Nephron progenitor cell (in vitro differentiated cells): ENCODE measurements around the gene HOTAIR.

ENCODE experiments used
- DNase-seq: peaks from one replicate; pipeline ENCODE4 v3.0.0; 2021
- H3K27ac Mint-ChIP-seq: 2 replicates; pipeline ENCODE4 v1.8.0; 2021; ENCODE audit warnings: mild to moderate bottlenecking, moderate library complexity, mixed read lengths
- H3K27me3 Mint-ChIP-seq: 2 replicates; pipeline ENCODE4 v1.8.0; 2021; ENCODE audit warnings: mild to moderate bottlenecking, low read depth, mixed read lengths; ENCODE audit not compliant: poor library complexity
- H3K36me3 Mint-ChIP-seq: 2 replicates; pipeline ENCODE4 v1.8.0; 2021; ENCODE audit warnings: low read depth, mixed read lengths
- H3K4me1 Mint-ChIP-seq: 2 replicates; pipeline ENCODE4 v1.8.0; 2021; ENCODE audit warnings: mixed read lengths
- H3K4me3 Mint-ChIP-seq: 2 replicates; pipeline ENCODE4 v1.8.0; 2021; ENCODE audit warnings: mild to moderate bottlenecking, moderate library complexity, mixed read lengths
- H3K9me3 Mint-ChIP-seq: 2 replicates; pipeline ENCODE4 v1.8.0; 2021; ENCODE audit warnings: mild to moderate bottlenecking, moderate library complexity, mixed read lengths
- TF ChIP-seq, protein P1 (sequence below): fragments of 200-600 bp; sonication (generic); IDR thresholded peaks from 2 replicates; pipeline ENCODE4 v1.5.0; 2021; ENCODE audit warnings: antibody characterized with exemption

Gene HOTAIR

DNA sequence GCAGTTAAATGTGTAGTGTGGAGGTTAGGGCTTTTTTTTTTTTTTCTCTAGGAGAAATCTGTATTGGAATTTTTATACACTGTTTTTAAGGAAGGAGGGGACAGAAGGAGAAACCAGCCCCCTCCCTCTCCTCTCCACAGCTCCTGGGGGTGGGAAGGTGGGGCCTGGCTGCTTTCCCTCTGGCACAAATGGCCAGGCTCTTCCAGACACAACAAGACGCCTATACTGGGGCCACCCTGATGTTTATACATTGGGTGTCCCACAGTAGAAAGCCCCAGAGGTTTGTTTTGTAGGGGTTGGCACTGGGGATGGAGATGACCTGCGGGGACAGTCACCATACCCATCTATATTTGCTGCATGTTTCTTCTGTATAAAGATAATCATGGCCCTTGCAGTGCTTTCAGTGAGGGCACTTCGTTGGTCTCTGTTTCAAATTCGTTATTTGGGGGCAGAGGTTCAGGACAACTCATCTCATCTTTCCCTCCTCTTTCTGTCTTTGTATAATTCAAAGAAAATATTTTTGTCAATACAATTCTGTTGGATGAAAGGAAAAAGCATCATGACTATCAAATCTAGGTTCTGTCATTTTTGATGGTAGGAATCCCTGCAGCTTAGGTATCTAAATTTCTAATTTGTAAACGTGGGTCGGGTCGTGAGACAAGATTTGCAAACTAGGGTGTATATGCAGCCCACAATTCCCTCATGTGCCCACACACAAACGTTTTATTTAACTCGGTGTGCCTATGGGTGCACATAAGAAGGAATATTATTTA, 2.3 kb upstream of the HOTAIR start:
- TF ChIP-seq, protein P1, sequence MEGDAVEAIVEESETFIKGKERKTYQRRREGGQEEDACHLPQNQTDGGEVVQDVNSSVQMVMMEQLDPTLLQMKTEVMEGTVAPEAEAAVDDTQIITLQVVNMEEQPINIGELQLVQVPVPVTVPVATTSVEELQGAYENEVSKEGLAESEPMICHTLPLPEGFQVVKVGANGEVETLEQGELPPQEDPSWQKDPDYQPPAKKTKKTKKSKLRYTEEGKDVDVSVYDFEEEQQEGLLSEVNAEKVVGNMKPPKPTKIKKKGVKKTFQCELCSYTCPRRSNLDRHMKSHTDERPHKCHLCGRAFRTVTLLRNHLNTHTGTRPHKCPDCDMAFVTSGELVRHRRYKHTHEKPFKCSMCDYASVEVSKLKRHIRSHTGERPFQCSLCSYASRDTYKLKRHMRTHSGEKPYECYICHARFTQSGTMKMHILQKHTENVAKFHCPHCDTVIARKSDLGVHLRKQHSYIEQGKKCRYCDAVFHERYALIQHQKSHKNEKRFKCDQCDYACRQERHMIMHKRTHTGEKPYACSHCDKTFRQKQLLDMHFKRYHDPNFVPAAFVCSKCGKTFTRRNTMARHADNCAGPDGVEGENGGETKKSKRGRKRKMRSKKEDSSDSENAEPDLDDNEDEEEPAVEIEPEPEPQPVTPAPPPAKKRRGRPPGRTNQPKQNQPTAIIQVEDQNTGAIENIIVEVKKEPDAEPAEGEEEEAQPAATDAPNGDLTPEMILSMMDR: no peak
- H3K27me3 Mint-ChIP-seq: peaks cover 99% of the 10 kb centered on the region
- H3K4me1 Mint-ChIP-seq: peaks cover 88% of the 10 kb centered on the region
- no peak for DNase-seq
- peak overlapping the region; percentile 89 for H3K4me3 Mint-ChIP-seq
- no peak overlapping the region for H3K27ac Mint-ChIP-seq
- H3K36me3 Mint-ChIP-seq: no peaks in the 10 kb centered on the region
- H3K9me3 Mint-ChIP-seq: no peaks in the 10 kb centered on the region

DNA sequence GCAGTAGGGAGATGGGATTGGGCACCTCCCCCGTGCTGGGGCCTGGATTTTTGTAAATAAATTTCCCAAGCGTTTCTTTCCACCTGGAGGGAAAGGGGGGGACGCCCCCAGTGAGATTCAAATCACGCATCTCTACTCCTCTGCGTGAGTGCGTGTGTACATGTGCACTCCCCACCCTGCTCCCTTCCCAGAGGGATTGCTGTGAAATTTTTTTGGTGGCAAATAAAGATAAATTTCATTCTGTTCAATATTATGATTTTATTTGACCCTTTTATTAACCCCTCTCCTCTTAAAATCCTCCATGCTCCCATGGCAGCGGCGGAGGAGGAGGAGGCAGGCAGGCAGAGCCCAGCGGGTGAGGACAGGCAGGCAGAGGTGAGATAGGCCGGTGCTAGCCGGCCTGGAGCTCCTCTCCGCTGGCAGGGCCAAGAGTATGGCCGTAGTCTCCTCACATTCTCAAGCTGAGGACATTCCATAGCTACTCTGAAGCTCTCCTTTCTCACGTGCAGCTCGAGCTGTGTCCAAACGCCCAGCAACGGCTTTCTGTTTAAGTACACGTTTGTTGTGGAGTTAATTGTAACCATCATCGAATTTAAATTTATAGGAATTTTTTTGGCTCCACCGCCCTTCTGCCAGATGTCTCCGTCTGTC, 1.5 kb upstream of the HOTAIR start:
- Mint-ChIP-seq H3K27me3 (peaks cover 99% of the 10 kb centered on the region), H3K27ac (no peak overlapping the region), H3K4me3 (peak overlapping the region; percentile 89), H3K36me3 (no peaks in the 10 kb centered on the region), H3K9me3 (no peaks in the 10 kb centered on the region), H3K4me1 (peaks cover 82% of the 10 kb centered on the region)
- DNase-seq: no peak
- TF ChIP-seq, protein P1: no peak

DNA sequence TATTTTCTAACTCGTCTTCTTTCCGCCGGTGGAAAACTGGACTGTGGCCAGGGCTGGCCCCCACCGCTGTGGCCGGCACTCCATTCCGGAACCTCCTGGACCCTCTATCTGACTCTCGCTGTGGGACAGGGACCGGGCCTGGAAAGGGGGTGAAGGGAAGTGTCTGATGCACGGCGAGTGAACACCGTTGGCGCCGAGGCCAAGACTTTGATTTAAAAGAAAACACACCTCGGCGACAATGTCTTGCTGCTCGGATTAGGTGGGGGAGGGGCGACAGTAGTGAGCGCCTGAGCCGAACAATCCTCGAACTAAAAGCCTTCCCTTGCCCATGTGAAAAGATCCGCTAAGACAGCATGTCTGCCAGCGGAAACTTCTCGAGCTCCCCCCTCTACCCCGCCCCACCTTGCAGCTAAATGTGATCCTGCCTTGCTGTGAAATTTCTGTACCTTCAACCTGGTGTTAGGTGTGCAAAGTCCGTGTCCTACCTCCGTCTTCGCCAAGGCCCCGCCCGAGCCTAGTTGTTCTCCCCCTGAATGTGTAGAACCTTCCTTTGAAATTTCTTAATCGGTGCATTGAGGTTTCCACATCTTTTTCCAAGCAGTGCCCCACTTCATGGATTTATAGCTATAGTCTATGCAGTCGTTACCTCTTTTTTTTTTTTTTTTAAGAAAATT, 862 bp upstream of the HOTAIR start:
- Mint-ChIP-seq H3K36me3 (no peaks in the 10 kb centered on the region), H3K9me3 (no peaks in the 10 kb centered on the region), H3K27ac (peak overlapping the region; percentile 72), H3K4me3 (peak overlapping the region; percentile 89), H3K4me1 (peaks cover 75% of the 10 kb centered on the region), H3K27me3 (peaks cover 99% of the 10 kb centered on the region)
- TF ChIP-seq, protein P1: no peak
- no peak for DNase-seq

DNA sequence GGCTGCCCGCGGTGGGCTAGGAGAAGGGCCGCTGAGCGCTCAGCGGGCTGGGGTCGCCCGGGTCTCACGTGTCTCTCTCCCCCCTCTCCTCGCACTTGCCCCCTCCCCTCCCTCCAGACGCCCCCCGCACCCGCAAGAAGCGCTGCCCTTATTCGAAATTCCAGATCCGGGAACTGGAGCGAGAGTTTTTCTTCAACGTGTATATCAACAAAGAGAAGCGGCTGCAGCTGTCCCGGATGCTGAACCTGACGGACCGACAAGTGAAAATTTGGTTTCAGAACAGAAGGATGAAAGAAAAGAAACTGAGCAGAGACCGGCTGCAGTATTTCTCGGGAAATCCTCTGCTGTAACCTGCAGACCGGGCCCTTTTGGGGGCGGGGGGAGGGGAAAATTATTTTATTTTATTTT, 314 bp upstream of the HOTAIR start:
- TF ChIP-seq, protein P1: no peak
- Mint-ChIP-seq H3K4me1 (peaks cover 70% of the 10 kb centered on the region), H3K4me3 (peak overlapping the region; percentile 89), H3K27me3 (peaks cover 99% of the 10 kb centered on the region), H3K27ac (peak overlapping the region; percentile 72), H3K9me3 (no peaks in the 10 kb centered on the region), H3K36me3 (no peaks in the 10 kb centered on the region)
- DNase-seq: no peak

DNA sequence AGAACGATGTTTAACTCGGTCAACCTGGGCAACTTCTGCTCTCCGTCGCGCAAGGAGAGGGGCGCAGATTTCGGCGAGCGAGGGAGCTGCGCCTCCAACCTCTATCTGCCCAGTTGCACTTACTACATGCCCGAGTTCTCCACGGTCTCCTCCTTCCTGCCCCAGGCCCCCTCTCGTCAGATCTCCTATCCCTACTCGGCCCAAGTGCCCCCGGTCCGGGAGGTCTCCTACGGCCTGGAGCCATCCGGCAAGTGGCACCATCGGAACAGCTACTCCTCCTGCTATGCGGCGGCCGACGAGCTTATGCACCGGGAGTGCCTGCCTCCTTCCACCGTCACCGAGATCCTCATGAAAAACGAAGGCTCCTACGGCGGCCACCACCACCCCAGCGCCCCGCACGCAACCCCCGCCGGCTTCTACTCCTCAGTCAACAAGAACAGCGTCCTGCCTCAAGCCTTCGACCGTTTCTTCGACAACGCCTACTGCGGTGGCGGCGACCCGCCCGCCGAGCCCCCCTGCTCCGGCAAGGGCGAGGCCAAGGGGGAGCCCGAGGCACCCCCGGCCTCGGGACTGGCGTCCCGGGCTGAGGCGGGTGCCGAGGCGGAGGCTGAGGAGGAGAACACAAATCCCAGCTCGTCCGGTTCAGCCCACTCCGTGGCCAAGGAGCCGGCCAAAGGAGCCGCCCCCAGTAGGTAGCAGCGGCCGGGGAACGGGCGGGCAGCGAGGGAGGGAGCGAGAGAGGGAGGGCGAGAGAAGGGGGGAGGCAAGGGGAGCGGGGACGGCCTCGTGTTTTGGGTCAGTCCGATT, 1.3 kb downstream of the HOTAIR start:
- DNase-seq: no peak
- TF ChIP-seq, protein P1: no peak
- peaks cover 59% of the 10 kb centered on the region for H3K4me1 Mint-ChIP-seq
- no peak overlapping the region for H3K27ac Mint-ChIP-seq
- H3K4me3 Mint-ChIP-seq: peak overlapping the region; percentile 86
- no peaks in the 10 kb centered on the region for H3K9me3 Mint-ChIP-seq
- peaks cover 99% of the 10 kb centered on the region for H3K27me3 Mint-ChIP-seq
- H3K36me3 Mint-ChIP-seq: no peaks in the 10 kb centered on the region
